Measurements from ENCODE around the gene H3-3A. TPM values are rescaled to one million over a fixed set of nuclear protein-coding genes. Genes with fewer than 3 reads are reported as not detected.

H3-3A gene
- total and polyA plus RNA-seq, 2 of the 8 experiments (the other 6 are each of a cell fraction or from before 2014, with no cell fraction given), result 1,157 to 1,223 TPM

- TF ChIP-seq, protein P1, sequence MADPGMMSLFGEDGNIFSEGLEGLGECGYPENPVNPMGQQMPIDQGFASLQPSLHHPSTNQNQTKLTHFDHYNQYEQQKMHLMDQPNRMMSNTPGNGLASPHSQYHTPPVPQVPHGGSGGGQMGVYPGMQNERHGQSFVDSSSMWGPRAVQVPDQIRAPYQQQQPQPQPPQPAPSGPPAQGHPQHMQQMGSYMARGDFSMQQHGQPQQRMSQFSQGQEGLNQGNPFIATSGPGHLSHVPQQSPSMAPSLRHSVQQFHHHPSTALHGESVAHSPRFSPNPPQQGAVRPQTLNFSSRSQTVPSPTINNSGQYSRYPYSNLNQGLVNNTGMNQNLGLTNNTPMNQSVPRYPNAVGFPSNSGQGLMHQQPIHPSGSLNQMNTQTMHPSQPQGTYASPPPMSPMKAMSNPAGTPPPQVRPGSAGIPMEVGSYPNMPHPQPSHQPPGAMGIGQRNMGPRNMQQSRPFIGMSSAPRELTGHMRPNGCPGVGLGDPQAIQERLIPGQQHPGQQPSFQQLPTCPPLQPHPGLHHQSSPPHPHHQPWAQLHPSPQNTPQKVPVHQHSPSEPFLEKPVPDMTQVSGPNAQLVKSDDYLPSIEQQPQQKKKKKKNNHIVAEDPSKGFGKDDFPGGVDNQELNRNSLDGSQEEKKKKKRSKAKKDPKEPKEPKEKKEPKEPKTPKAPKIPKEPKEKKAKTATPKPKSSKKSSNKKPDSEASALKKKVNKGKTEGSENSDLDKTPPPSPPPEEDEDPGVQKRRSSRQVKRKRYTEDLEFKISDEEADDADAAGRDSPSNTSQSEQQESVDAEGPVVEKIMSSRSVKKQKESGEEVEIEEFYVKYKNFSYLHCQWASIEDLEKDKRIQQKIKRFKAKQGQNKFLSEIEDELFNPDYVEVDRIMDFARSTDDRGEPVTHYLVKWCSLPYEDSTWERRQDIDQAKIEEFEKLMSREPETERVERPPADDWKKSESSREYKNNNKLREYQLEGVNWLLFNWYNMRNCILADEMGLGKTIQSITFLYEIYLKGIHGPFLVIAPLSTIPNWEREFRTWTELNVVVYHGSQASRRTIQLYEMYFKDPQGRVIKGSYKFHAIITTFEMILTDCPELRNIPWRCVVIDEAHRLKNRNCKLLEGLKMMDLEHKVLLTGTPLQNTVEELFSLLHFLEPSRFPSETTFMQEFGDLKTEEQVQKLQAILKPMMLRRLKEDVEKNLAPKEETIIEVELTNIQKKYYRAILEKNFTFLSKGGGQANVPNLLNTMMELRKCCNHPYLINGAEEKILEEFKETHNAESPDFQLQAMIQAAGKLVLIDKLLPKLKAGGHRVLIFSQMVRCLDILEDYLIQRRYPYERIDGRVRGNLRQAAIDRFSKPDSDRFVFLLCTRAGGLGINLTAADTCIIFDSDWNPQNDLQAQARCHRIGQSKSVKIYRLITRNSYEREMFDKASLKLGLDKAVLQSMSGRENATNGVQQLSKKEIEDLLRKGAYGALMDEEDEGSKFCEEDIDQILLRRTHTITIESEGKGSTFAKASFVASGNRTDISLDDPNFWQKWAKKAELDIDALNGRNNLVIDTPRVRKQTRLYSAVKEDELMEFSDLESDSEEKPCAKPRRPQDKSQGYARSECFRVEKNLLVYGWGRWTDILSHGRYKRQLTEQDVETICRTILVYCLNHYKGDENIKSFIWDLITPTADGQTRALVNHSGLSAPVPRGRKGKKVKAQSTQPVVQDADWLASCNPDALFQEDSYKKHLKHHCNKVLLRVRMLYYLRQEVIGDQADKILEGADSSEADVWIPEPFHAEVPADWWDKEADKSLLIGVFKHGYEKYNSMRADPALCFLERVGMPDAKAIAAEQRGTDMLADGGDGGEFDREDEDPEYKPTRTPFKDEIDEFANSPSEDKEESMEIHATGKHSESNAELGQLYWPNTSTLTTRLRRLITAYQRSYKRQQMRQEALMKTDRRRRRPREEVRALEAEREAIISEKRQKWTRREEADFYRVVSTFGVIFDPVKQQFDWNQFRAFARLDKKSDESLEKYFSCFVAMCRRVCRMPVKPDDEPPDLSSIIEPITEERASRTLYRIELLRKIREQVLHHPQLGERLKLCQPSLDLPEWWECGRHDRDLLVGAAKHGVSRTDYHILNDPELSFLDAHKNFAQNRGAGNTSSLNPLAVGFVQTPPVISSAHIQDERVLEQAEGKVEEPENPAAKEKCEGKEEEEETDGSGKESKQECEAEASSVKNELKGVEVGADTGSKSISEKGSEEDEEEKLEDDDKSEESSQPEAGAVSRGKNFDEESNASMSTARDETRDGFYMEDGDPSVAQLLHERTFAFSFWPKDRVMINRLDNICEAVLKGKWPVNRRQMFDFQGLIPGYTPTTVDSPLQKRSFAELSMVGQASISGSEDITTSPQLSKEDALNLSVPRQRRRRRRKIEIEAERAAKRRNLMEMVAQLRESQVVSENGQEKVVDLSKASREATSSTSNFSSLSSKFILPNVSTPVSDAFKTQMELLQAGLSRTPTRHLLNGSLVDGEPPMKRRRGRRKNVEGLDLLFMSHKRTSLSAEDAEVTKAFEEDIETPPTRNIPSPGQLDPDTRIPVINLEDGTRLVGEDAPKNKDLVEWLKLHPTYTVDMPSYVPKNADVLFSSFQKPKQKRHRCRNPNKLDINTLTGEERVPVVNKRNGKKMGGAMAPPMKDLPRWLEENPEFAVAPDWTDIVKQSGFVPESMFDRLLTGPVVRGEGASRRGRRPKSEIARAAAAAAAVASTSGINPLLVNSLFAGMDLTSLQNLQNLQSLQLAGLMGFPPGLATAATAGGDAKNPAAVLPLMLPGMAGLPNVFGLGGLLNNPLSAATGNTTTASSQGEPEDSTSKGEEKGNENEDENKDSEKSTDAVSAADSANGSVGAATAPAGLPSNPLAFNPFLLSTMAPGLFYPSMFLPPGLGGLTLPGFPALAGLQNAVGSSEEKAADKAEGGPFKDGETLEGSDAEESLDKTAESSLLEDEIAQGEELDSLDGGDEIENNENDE (IDR thresholded peaks at IDR 0.05; ENCODE audit: insufficient replicate concordance, low read length), result no peak
- no peak for TF ChIP-seq MAFK (IDR thresholded peaks at IDR 0.05; ENCODE audit: low read depth, low read length)
- no peak for TF ChIP-seq CREB1 (IDR thresholded peaks at IDR 0.05)
- no peak for TF ChIP-seq SAP30 (IDR thresholded peaks at IDR 0.05; ENCODE audit: insufficient read depth, insufficient replicate concordance, low read length)
- TF ChIP-seq BRCA1 (IDR thresholded peaks at IDR 0.05; ENCODE audit: low read depth, low read length), result no peak
- no peak for TF ChIP-seq SIN3A (conservative IDR thresholded peaks at IDR 0.05 in 1 of 2, IDR thresholded peaks at IDR 0.05 in 1 of 2; ENCODE audit: low read depth in 1 of 2, low read length in 2 of 2)
- no peak for TF ChIP-seq POLR2AphosphoS5 (IDR thresholded peaks at IDR 0.05; ENCODE audit: low read depth, low read length)
- TF ChIP-seq CTCF (IDR thresholded peaks at IDR 0.05; ENCODE audit: control extremely low read depth in 1 of 3, insufficient read depth in 1 of 3, low read depth in 1 of 3, low read length in 3 of 3), result no peak
- TF ChIP-seq RFX5 (IDR thresholded peaks at IDR 0.05; ENCODE audit: borderline replicate concordance, low read depth, low read length), result no peak
Observed at GRCh38 chr1:226092965-226093364, 30.4 kb downstream of the H3-3A start (continued).

All from H1 (cell line).